Right renal pelvis (tissue), 4 donors: ENCODE measurements around the gene SLC25A21. TPM values are rescaled to one million over a fixed set of nuclear protein-coding genes. Genes with fewer than 3 reads are reported as not detected.

Source experiments
- DNase-seq, 4 donors: peaks; one replicate each; pipeline ENCODE4 v3.0.0-alpha.2; 2013; ENCODE audit warnings: low read depth in 4 of 4, low spot score in 3 of 4, missing footprints in 1 of 4
- polyA plus RNA-seq, 4 donors: library from polyadenylated mRNA; unstranded; fragments of 120-200 nt; gene quantifications; one replicate each; pipeline ENCODE4 v1.2.1, GENCODE V29; 2013; ENCODE audit not compliant: insufficient read length in 4 of 4

The SLC25A21 gene
- polyA plus RNA-seq, 4 donors: 3.1 to 4.2 (median 3.2) TPM

- no peak for DNase-seq
Measured at GRCh38 chr14:36676236-36676635, 496.2 kb downstream of the SLC25A21 start.

DNA sequence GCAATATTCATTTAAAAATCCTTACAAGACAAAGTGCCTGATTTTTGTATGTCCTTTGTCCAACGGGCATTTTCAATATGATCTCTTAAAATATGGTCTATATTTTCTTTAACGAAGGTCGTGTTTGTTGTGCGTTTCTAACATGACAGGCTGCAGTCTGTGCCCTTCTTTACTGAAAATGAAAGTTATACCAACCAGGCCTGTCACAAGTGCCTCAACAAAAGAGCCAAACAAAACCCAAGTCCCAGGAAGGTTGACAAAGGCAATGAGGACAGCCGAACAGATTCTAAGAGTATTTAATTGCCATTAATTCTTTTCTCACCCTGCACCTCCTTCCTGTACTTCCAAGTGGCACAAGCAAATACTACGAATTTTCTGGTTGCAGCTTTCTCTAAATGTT lies 496.8 kb downstream of the SLC25A21 start:
- no peak for DNase-seq

DNA sequence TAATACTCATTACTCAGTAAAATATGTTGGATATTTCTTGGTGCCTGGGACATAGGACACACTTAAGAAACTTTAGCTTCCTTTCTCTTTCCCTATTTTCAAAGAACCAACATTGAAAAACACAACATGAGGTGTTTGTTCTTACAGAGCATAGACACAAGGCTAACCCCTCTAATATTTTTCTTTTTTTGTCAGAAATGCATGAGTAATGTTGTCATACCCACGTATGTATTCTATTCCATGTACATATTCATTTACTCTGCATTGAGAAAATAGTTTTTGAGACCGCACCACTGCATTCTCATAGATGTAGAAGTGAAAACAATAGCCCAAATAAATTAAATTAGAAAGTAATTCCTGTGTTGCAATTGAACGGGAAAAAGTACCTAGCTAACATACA lies 497.7 kb downstream of the SLC25A21 start:
- DNase-seq: no peak

- DNase-seq: no peak
Measured at GRCh38 chr14:36672095-36672494, 500.3 kb downstream of the SLC25A21 start.

DNA sequence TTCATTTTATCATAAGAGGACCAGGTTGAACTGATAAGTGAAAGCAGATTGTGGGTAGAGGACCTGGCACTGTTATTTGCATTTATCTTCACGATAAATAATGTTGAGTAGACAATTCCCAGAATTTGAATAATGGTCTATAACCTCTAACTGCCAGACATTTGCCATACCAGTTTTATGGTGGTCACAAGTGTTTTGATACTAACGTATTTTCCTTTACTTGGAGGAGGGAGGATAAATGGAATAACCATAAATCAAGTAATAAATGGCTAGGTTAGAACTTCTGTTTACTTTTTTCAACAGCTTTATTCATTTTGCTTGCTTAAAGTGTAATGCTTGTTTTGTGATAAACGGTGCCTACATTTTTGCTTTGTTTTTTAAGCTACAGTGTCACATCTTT lies 501.3 kb downstream of the SLC25A21 start:
- no peak for DNase-seq

DNA sequence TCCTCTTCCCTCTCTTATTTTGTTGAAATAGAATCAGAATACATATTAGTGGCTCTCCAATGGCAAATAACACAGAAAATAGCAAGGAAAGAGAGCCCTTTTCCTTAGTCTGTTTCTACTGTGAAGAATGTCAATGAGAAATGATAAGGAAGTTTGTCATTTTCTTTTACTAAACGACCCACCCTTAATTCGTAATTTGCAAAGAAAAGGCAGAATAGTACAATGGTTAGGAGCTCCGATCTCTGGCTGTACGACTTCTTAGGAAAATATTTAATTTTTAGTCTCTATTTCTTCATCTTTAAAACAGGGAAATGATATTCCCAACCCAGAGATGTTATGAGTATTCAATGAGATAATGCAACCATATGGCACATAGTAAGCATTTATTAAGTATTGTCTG lies 504.7 kb downstream of the SLC25A21 start:
- no peak for DNase-seq

- no peak for DNase-seq
Measured at GRCh38 chr14:36666416-36667206, 505.8 kb downstream of the SLC25A21 start.

GRCh38 chr14:36665887-36666415 lies 506.5 kb downstream of the SLC25A21 start:
- DNase-seq: no peak

- no peak for DNase-seq
Measured at GRCh38 chr14:36664322-36665193, 507.8 kb downstream of the SLC25A21 start.

GRCh38 chr14:36663404-36664321 lies 508.7 kb downstream of the SLC25A21 start:
- DNase-seq: no peak

DNA sequence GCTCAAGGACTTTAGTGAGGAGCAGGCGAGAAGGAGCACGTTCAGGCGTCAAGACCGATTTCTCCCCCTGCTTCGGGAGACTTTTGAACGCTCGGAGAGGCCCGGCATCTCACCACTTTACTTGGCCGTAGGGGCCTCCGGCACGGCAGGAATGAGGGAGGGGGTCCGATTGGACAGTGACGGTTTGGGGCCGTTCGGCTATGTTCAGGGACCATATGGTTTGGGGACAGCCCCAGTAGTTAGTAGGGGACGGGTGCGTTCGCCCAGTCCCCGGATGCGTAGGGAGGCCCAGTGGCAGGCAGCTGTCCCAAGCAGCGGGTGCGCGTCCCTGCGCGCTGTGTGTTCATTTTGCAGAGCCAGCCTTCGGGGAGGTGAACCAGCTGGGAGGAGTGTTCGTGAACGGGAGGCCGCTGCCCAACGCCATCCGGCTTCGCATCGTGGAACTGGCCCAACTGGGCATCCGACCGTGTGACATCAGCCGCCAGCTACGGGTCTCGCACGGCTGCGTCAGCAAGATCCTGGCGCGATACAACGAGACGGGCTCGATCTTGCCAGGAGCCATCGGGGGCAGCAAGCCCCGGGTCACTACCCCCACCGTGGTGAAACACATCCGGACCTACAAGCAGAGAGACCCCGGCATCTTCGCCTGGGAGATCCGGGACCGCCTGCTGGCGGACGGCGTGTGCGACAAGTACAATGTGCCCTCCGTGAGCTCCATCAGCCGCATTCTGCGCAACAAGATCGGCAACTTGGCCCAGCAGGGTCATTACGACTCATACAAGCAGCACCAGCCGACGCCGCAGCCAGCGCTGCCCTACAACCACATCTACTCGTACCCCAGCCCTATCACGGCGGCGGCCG lies 509.6 kb downstream of the SLC25A21 start:
- no peak for DNase-seq

DNA sequence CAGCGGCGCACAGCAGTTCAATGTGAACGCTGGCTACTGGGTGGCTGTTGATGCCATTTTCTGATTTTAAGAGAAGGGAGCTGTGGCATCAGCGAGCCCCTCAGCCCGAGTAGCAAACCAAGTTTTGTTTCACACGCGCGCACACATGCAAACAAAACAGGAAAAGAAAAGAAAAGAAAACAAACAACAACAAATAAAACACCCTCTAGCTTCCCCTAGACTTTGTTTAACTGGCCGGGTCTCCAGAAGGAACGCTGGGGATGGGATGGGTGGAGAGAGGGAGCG lies 510.2 kb downstream of the SLC25A21 start:
- DNase-seq: no peak

GRCh38 chr14:36661506-36662257 lies 510.7 kb downstream of the SLC25A21 start, which contains the start of gene PAX9:
Gene PAX9 (plus strand): TSS chr14:36661860. CDS start chr14:36662090, 230 bp downstream.
- DNase-seq: peak in 3 of 4 donors; percentile 63 to 78 (median 76)

- DNase-seq: no peak
Measured at GRCh38 chr14:36660736-36661505, 511.5 kb downstream of the SLC25A21 start.

DNA sequence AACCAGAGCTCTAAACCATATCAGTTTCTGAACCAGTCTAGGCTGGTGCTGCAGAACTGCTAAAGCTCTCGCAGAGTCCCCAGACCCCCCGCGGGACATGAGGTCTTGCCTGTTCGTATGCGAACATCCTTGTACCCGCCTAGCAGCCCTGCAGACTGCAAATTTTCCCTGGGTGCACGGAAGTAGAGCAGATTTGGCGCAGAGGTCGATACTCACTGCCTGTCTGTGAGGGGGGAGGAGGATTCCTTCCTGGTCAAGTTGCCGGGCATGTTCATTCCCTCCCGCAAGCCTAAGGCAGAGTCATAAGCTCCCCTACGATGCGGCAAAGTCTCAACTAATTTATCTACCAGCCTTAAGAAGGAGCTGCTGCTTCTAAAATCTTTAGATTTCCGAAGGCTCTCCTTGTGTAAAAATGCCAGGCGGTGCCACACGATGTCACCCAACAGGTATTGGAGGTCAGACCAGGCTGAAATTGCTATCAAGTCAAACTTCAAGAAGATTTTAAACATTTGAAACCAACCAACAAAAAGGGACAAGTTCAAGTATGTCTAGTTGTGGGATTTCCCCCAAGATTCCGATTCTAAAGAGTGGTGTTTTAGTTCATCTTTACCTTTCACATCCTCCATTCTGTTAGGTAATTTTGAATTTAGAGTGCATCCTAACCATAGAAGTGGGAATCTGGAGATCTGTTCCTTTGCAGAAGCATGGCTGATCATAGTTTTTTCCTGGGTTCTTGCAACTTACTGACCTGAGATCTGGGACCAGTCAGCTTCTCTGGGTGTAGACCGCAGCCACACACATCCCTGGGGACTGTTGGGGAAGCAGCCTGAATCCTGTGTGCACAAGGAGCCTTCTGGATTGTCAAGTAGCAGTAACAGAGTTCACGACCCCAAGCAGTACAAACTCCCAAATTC lies 512.3 kb downstream of the SLC25A21 start:
- DNase-seq: no peak

- no peak for DNase-seq
Measured at GRCh38 chr14:36659010-36659821, 513.2 kb downstream of the SLC25A21 start.
